ENCODE measurements around the gene SZT2. TPM values are rescaled to one million over a fixed set of nuclear protein-coding genes. Genes with fewer than 3 reads are reported as not detected.
A peak's percentile ranks its signal among the peaks of the same experiment; 100 is the strongest.

Gene SZT2
- total and polyA plus RNA-seq, 2 of the 4 experiments (the other 2 are of a cell fraction): 9.5 to 14.3 TPM

GRCh38 chr1:43435146-43436145, 45.7 kb downstream of the SZT2 start (continued):
- TF ChIP-seq MAZ (IDR thresholded peaks at IDR 0.05; ENCODE audit: borderline replicate concordance, low read depth, low read length) (no peak), RCOR1 (IDR thresholded peaks at IDR 0.05; ENCODE audit: insufficient replicate concordance, low read length) (no peak)

- H4K5ac ChIP-seq (ENCODE audit: low read depth, low read length): no peak overlapping the region
- no peak overlapping the region for H2BK20ac ChIP-seq (ENCODE audit: low read depth, low read length)
- no peaks in the 10 kb centered on the region for H4K20me1 ChIP-seq (ENCODE audit: insufficient read depth, low read length)
- H2BK5ac ChIP-seq (ENCODE audit: low read depth, low read length, poor library complexity, severe bottlenecking): no peak overlapping the region
- 90% methylated on average over 2 of the region's 3 CpGs; no CpG with 5 or more reads in 1 of the 2 experiments for WGBS, 2 experiments (ENCODE audit: extremely low coverage in 2 of 2, insufficient read length in 1 of 2)
- H3K18ac ChIP-seq (ENCODE audit: low read depth, low read length): no peak overlapping the region
- H3K4me1 ChIP-seq (ENCODE audit: control insufficient read depth, insufficient read depth, low read length): peaks cover 2% of the 10 kb centered on the region; the same call in 1 of the 2 replicates
- no peak overlapping the region for H2AK5ac ChIP-seq (ENCODE audit: low read depth, low read length)
- in situ Hi-C loops (cut with MboI; ENCODE audit: low sequenced_read_pairs) (no loop called here), dilution Hi-C loops (cut with HindIII; ENCODE audit: low sequenced_read_pairs, unreplicated experiment) (no loop called here), intact Hi-C loops (cut with micrococcal nuclease) (no loop called here)
- no peak overlapping the region for H2BK15ac ChIP-seq (ENCODE audit: low read depth, low read length)
- no peak overlapping the region for H2BK120ac ChIP-seq (ENCODE audit: low read depth, low read length)
- no peak for DNase-seq
- H3K9me3 ChIP-seq (ENCODE audit: control insufficient read depth, insufficient read depth, low read length): no peaks in the 10 kb centered on the region
- CTCF ChIA-PET: interaction anchor here (0.6 kb wide), 1 partner anchor 60 kb away, joined by 4 read pairs; no protein-coding TSS in a partner anchor
- H2AFZ ChIP-seq (replicated peaks; ENCODE audit: low read length, poor library complexity): no peak overlapping the region
- TF ChIP-seq RAD21 (IDR thresholded peaks at IDR 0.05; ENCODE audit: low read length): no peak
- no peak overlapping the region for H4K91ac ChIP-seq (ENCODE audit: insufficient read depth, low read depth, low read length)
- no peak overlapping the region for H3K23ac ChIP-seq (ENCODE audit: low read depth, low read length)
- no peaks in the 10 kb centered on the region for H3K27me3 ChIP-seq (ENCODE audit: control insufficient read depth, insufficient read depth, low read length)
- no peak overlapping the region for H4K8ac ChIP-seq (ENCODE audit: low read depth in 2 of 2, low read length in 2 of 2)
- H2AK9ac ChIP-seq (replicated peaks; ENCODE audit: low read depth, low read length, poor library complexity): no peak overlapping the region
- no peak overlapping the region for H3K27ac ChIP-seq (ENCODE audit: insufficient read depth, low read length)
- H3K4me2 ChIP-seq (ENCODE audit: low read depth, low read length): no peak overlapping the region
- POLR2A ChIA-PET (ENCODE audit: unreplicated experiment): no interaction called here
- peaks cover 7% of the 10 kb centered on the region for H3K9me1 ChIP-seq (ENCODE audit: insufficient read depth, low read length)
- no peak overlapping the region for H3K9ac ChIP-seq (ENCODE audit: low read depth, low read length)
- peaks cover 71% of the 10 kb centered on the region for H3K36me3 ChIP-seq (ENCODE audit: control insufficient read depth, insufficient read depth, low read length)
- BruUV-seq (replicated peaks): no TSS peak
- H3K4me3 ChIP-seq (ENCODE audit: insufficient read depth, low read depth, low read length): no peak overlapping the region
- H3K4ac ChIP-seq (ENCODE audit: low read depth, low read length): no peak overlapping the region
- peak; percentile 37 for ATAC-seq (ENCODE audit: low read depth)
- no peaks in the 10 kb centered on the region for H3K79me1 ChIP-seq (ENCODE audit: low read depth in 1 of 2, low read length in 2 of 2)
- H3K56ac ChIP-seq (ENCODE audit: extremely low read depth, insufficient read depth, low read length): no peak overlapping the region
- no peak overlapping the region for H3K14ac ChIP-seq (replicated peaks; ENCODE audit: low read depth, low read length)
Measured at GRCh38 chr1:43436371-43436770, 46.7 kb downstream of the SZT2 start.
